WTC11 (cell line): ENCODE measurements around the gene CEP20. TPM values are rescaled to one million over a fixed set of nuclear protein-coding genes. Genes with fewer than 3 reads are reported as not detected.

Experiments used
- ATAC-seq: fragments of 200-7000 bp; cut with Tn5 transposase; 2 replicates; pipeline ENCODE4 v1.10.0; 2021; ENCODE audit warnings: mild to moderate bottlenecking, moderate library complexity
- CTCF ChIA-PET: fragments of 300-600 bp; sonication (Branson Sonifier 250); formaldehyde crosslinking; loops from one replicate; lab custom pipeline; 2021; ENCODE audit warnings: antibody characterized with exemption; lab: Charles Lee
- POLR2A ChIA-PET: fragments of 350-600 bp; sonication (Branson Sonifier 250); formaldehyde crosslinking; loops from one replicate; lab custom pipeline; 2021; ENCODE audit warnings: antibody characterized with exemption; lab: Charles Lee
- DNase-seq: peaks from one replicate; pipeline ENCODE4 v3.0.0; 2021; ENCODE audit warnings: low spot score
- H3K27ac Mint-ChIP-seq: 2 replicates; pipeline ENCODE4 v1.8.0; 2021; ENCODE audit warnings: mixed read lengths
- H3K27me3 Mint-ChIP-seq: 2 replicates; pipeline ENCODE4 v1.8.0; 2021; ENCODE audit warnings: low read depth, mild to moderate bottlenecking, moderate library complexity, mixed read lengths
- H3K36me3 Mint-ChIP-seq: 2 replicates; pipeline ENCODE4 v1.8.0; 2021; ENCODE audit warnings: mixed read lengths
- H3K4me1 Mint-ChIP-seq: 2 replicates; pipeline ENCODE4 v1.8.0; 2022; ENCODE audit warnings: mixed read lengths
- H3K4me3 Mint-ChIP-seq: 2 replicates; pipeline ENCODE4 v1.8.0; 2021; ENCODE audit warnings: mild to moderate bottlenecking, moderate library complexity, mixed read lengths
- H3K9me3 Mint-ChIP-seq: 2 replicates; pipeline ENCODE4 v1.8.0; 2021; ENCODE audit warnings: mixed read lengths
- CREM ChIP-seq: sonication (generic); formaldehyde crosslinking; IDR thresholded peaks from 2 replicates; pipeline ENCODE4 v1.8.1; 2022; ENCODE audit warnings: mild to moderate bottlenecking, missing genetic modification reagents, moderate library complexity
- FOXP1 ChIP-seq: sonication (generic); formaldehyde crosslinking; IDR thresholded peaks from 2 replicates; pipeline ENCODE4 v1.8.0; 2022; ENCODE audit warnings: missing genetic modification reagents, mild to moderate bottlenecking, moderate library complexity, borderline replicate concordance
- NFYB ChIP-seq: sonication (generic); formaldehyde crosslinking; conservative IDR thresholded peaks from 2 replicates; pipeline ENCODE4 v1.8.0; 2022; ENCODE audit warnings: low read depth, missing genetic modification reagents
- RELA ChIP-seq: sonication (generic); formaldehyde crosslinking; IDR thresholded peaks from 2 replicates; pipeline ENCODE4 v1.8.1; 2022; ENCODE audit warnings: missing genetic modification reagents, mild to moderate bottlenecking, borderline replicate concordance
- SMAD4 ChIP-seq: sonication (generic); formaldehyde crosslinking; IDR thresholded peaks from 2 replicates; pipeline ENCODE4 v1.8.0; 2022; ENCODE audit warnings: mild to moderate bottlenecking, missing genetic modification reagents
- ZBTB21 ChIP-seq: sonication (generic); formaldehyde crosslinking; IDR thresholded peaks from 2 replicates; pipeline ENCODE4 v1.8.1; 2023; ENCODE audit warnings: mild to moderate bottlenecking, missing genetic modification reagents, borderline replicate concordance
- total RNA-seq: library from RNA; stranded (reverse); gene quantifications from 3 replicates; pipeline ENCODE4 v1.2.3, GENCODE V29; 2021
- TF ChIP-seq, protein P1 (sequence below): sonication (generic); formaldehyde crosslinking; IDR thresholded peaks from 2 replicates; pipeline ENCODE4 v1.8.0; 2023; ENCODE audit warnings: missing genetic modification reagents
- TF ChIP-seq, protein P2 (sequence below): fragments of 250-450 bp; sonication (Bioruptor Pico); IDR thresholded peaks from 2 replicates; pipeline ENCODE4 v1.9.0; 2021; ENCODE audit warnings: mild to moderate bottlenecking, borderline replicate concordance
- TF ChIP-seq, protein P3 (sequence below): sonication (generic); formaldehyde crosslinking; IDR thresholded peaks from 2 replicates; pipeline ENCODE4 v1.8.0; 2023; ENCODE audit warnings: mild to moderate bottlenecking, missing genetic modification reagents
- TF ChIP-seq, protein P4 (sequence below): fragments of 250-450 bp; sonication (Bioruptor Pico); IDR thresholded peaks from 2 replicates; pipeline ENCODE4 v1.9.0; 2021; ENCODE audit warnings: mild to moderate bottlenecking
- TF ChIP-seq, protein P5 (sequence below): sonication (generic); formaldehyde crosslinking; IDR thresholded peaks from 2 replicates; pipeline ENCODE4 v1.8.1; 2023; ENCODE audit warnings: mild to moderate bottlenecking, moderate library complexity, missing genetic modification reagents
- TF ChIP-seq, protein P6 (sequence below): sonication (generic); formaldehyde crosslinking; IDR thresholded peaks from 2 replicates; pipeline ENCODE4 v1.8.0; 2022; ENCODE audit warnings: mild to moderate bottlenecking, missing genetic modification reagents
- TF ChIP-seq, protein P7 (sequence below): sonication (generic); formaldehyde crosslinking; IDR thresholded peaks from 2 replicates; pipeline ENCODE4 v1.8.1; 2023; ENCODE audit warnings: mild to moderate bottlenecking, missing genetic modification reagents, moderate library complexity

CEP20 gene
- total RNA-seq, 1 experiment from 2014 or later: 39.1 TPM

DNA sequence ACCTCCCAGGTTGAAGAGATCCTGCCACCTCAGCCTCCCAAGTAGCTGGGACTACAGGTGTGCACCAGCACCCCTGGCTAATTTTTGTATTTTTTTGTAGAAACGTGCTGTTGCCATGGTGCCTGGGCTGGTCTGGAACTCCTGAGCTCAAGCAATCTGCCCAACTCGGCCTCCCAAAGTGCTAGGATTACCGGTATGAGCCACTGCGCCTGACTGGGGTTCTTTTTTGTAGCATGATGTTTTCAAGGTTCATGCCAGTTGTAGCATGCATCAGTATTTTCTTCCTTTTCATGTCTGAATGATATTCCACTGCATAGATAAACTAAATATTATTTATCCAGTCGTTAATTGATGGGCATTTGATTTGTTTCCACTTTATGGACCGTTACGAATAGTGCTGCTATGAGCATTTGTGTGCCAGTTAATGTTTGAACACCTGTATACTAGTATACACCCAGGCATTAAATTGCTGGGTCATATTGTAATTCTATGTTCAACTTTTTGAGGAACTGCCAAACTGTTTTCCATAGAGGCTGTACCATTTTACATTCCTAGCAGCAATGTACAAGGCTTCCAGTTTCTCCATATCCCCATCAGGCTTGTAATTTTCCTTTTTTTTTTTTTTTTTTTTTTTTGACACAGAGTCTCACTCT lies 24.8 kb upstream of the CEP20 start:
- no peak for DNase-seq
- CTCF ChIA-PET: no interaction called here
- TF ChIP-seq, protein P1, sequence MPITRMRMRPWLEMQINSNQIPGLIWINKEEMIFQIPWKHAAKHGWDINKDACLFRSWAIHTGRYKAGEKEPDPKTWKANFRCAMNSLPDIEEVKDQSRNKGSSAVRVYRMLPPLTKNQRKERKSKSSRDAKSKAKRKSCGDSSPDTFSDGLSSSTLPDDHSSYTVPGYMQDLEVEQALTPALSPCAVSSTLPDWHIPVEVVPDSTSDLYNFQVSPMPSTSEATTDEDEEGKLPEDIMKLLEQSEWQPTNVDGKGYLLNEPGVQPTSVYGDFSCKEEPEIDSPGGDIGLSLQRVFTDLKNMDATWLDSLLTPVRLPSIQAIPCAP: no peak
- no peak for TF ChIP-seq FOXP1 (CRISPR knock-in tag)
- TF ChIP-seq, protein P2, sequence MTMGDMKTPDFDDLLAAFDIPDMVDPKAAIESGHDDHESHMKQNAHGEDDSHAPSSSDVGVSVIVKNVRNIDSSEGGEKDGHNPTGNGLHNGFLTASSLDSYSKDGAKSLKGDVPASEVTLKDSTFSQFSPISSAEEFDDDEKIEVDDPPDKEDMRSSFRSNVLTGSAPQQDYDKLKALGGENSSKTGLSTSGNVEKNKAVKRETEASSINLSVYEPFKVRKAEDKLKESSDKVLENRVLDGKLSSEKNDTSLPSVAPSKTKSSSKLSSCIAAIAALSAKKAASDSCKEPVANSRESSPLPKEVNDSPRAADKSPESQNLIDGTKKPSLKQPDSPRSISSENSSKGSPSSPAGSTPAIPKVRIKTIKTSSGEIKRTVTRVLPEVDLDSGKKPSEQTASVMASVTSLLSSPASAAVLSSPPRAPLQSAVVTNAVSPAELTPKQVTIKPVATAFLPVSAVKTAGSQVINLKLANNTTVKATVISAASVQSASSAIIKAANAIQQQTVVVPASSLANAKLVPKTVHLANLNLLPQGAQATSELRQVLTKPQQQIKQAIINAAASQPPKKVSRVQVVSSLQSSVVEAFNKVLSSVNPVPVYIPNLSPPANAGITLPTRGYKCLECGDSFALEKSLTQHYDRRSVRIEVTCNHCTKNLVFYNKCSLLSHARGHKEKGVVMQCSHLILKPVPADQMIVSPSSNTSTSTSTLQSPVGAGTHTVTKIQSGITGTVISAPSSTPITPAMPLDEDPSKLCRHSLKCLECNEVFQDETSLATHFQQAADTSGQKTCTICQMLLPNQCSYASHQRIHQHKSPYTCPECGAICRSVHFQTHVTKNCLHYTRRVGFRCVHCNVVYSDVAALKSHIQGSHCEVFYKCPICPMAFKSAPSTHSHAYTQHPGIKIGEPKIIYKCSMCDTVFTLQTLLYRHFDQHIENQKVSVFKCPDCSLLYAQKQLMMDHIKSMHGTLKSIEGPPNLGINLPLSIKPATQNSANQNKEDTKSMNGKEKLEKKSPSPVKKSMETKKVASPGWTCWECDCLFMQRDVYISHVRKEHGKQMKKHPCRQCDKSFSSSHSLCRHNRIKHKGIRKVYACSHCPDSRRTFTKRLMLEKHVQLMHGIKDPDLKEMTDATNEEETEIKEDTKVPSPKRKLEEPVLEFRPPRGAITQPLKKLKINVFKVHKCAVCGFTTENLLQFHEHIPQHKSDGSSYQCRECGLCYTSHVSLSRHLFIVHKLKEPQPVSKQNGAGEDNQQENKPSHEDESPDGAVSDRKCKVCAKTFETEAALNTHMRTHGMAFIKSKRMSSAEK (CRISPR knock-in tag): no peak
- Mint-ChIP-seq H3K4me1 (peaks cover 2% of the 10 kb centered on the region; the same call in 1 of the 2 replicates), H3K9me3 (peaks cover 13% of the 10 kb centered on the region), H3K27me3 (no peaks in the 10 kb centered on the region), H3K36me3 (no peaks in the 10 kb centered on the region), H3K27ac (no peak overlapping the region), H3K4me3 (no peak overlapping the region)
- no peak for ATAC-seq
- POLR2A ChIA-PET: no interaction called here

DNA sequence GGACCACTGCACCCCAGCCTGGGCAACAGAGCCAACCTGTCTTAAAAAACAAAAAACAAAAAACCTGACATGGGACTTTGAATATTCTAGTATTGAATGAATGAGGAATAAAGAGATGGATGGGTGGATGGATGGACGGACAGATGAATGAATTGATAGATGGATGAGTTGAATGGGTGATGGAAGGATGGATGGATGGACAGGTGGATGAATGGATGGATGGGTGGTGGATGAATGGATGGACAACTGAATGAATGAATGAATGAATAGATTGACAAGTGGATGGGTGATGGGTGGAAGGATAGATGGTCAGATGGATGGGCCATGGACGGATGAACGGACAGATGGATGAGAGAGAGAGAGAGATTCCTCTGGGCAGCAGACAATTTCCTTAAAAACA lies 22.8 kb upstream of the CEP20 start:
- TF ChIP-seq, protein P3, sequence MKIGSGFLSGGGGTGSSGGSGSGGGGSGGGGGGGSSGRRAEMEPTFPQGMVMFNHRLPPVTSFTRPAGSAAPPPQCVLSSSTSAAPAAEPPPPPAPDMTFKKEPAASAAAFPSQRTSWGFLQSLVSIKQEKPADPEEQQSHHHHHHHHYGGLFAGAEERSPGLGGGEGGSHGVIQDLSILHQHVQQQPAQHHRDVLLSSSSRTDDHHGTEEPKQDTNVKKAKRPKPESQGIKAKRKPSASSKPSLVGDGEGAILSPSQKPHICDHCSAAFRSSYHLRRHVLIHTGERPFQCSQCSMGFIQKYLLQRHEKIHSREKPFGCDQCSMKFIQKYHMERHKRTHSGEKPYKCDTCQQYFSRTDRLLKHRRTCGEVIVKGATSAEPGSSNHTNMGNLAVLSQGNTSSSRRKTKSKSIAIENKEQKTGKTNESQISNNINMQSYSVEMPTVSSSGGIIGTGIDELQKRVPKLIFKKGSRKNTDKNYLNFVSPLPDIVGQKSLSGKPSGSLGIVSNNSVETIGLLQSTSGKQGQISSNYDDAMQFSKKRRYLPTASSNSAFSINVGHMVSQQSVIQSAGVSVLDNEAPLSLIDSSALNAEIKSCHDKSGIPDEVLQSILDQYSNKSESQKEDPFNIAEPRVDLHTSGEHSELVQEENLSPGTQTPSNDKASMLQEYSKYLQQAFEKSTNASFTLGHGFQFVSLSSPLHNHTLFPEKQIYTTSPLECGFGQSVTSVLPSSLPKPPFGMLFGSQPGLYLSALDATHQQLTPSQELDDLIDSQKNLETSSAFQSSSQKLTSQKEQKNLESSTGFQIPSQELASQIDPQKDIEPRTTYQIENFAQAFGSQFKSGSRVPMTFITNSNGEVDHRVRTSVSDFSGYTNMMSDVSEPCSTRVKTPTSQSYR (CRISPR knock-in tag): no peak
- TF ChIP-seq ZBTB21: no peak
- TF ChIP-seq, protein P4, sequence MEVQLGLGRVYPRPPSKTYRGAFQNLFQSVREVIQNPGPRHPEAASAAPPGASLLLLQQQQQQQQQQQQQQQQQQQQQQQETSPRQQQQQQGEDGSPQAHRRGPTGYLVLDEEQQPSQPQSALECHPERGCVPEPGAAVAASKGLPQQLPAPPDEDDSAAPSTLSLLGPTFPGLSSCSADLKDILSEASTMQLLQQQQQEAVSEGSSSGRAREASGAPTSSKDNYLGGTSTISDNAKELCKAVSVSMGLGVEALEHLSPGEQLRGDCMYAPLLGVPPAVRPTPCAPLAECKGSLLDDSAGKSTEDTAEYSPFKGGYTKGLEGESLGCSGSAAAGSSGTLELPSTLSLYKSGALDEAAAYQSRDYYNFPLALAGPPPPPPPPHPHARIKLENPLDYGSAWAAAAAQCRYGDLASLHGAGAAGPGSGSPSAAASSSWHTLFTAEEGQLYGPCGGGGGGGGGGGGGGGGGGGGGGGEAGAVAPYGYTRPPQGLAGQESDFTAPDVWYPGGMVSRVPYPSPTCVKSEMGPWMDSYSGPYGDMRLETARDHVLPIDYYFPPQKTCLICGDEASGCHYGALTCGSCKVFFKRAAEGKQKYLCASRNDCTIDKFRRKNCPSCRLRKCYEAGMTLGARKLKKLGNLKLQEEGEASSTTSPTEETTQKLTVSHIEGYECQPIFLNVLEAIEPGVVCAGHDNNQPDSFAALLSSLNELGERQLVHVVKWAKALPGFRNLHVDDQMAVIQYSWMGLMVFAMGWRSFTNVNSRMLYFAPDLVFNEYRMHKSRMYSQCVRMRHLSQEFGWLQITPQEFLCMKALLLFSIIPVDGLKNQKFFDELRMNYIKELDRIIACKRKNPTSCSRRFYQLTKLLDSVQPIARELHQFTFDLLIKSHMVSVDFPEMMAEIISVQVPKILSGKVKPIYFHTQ (CRISPR knock-in tag): no peak
- no peak overlapping the region for H3K4me3 Mint-ChIP-seq
- ChIA-PET CTCF (no interaction called here), POLR2A (no interaction called here)
- 0 out of 2 replicates have a peak, but pooled peaks cover 2% of the 10 kb centered on the region for H3K27me3 Mint-ChIP-seq
- DNase-seq (no peak), ATAC-seq (no peak)
- H3K27ac Mint-ChIP-seq: no peak overlapping the region
- H3K36me3 Mint-ChIP-seq: no peaks in the 10 kb centered on the region
- H3K9me3 Mint-ChIP-seq: peaks cover 15% of the 10 kb centered on the region
- peaks cover 8% of the 10 kb centered on the region for H3K4me1 Mint-ChIP-seq

DNA sequence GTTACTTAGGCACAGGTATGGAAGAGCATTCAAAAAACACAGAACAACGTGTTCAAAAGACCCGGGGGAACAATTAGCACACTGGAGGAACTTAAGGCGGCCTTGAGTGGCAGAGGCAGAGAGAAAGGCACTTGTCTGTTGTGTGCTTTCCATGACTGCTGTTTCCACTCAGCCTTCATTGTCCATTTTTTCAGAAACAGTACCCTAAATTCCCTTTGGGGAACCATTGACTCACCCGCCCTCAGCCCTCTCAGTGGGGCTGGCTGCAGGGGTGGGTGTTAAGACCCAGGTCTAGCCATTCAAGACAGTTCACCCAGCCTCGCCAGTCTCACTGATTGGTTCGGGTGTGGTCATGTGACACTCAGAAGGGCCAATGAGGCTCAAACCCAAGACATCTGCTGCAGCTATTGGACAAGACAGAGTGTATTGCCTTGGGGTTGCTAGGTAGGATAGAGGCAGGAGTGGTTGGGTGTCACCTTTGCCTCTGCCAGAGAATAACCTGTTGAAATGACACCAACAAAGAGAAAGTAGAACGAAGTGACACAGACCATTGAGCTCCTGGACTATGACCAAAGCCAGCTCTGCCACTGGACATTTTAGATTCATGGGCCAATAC lies 19.6 kb upstream of the CEP20 start:
- H3K27ac Mint-ChIP-seq: 0 out of 2 replicates have a peak overlapping the region, but pooled peaks have one; percentile 18
- DNase-seq (peak; percentile 81), ATAC-seq (peak; percentile 100)
- CTCF ChIA-PET: interaction anchor here (1.2 kb wide), 1 partner anchor 19 kb away, joined by 3 read pairs; the partner anchor contains the start of gene CEP20
- peaks cover 8% of the 10 kb centered on the region for H3K4me1 Mint-ChIP-seq
- peaks cover 18% of the 10 kb centered on the region for H3K9me3 Mint-ChIP-seq
- POLR2A ChIA-PET: interaction anchor here (1.8 kb wide), 1 partner anchor 19 kb away, joined by 5 read pairs; the partner anchor contains the start of gene CEP20
- TF ChIP-seq, protein P5, sequence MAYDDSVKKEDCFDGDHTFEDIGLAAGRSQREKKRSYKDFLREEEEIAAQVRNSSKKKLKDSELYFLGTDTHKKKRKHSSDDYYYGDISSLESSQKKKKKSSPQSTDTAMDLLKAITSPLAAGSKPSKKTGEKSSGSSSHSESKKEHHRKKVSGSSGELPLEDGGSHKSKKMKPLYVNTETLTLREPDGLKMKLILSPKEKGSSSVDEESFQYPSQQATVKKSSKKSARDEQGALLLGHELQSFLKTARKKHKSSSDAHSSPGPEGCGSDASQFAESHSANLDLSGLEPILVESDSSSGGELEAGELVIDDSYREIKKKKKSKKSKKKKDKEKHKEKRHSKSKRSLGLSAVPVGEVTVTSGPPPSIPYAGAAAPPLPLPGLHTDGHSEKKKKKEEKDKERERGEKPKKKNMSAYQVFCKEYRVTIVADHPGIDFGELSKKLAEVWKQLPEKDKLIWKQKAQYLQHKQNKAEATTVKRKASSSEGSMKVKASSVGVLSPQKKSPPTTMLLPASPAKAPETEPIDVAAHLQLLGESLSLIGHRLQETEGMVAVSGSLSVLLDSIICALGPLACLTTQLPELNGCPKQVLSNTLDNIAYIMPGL: no peak
- TF ChIP-seq, protein P6, sequence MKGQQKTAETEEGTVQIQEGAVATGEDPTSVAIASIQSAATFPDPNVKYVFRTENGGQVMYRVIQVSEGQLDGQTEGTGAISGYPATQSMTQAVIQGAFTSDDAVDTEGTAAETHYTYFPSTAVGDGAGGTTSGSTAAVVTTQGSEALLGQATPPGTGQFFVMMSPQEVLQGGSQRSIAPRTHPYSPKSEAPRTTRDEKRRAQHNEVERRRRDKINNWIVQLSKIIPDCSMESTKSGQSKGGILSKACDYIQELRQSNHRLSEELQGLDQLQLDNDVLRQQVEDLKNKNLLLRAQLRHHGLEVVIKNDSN (CRISPR knock-in tag): peak; percentile 92
- TF ChIP-seq NFYB (CRISPR knock-in tag) (peak; percentile 98), SMAD4 (0 out of 2 replicates have a peak, but pooled peaks have one; percentile 29), CREM (CRISPR knock-in tag) (no peak), RELA (CRISPR knock-in tag) (no peak)
- TF ChIP-seq, protein P7, sequence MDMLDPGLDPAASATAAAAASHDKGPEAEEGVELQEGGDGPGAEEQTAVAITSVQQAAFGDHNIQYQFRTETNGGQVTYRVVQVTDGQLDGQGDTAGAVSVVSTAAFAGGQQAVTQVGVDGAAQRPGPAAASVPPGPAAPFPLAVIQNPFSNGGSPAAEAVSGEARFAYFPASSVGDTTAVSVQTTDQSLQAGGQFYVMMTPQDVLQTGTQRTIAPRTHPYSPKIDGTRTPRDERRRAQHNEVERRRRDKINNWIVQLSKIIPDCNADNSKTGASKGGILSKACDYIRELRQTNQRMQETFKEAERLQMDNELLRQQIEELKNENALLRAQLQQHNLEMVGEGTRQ: peak; percentile 95
- peaks cover 2% of the 10 kb centered on the region; the same call in 1 of the 2 replicates for H3K27me3 Mint-ChIP-seq
- no peaks in the 10 kb centered on the region for H3K36me3 Mint-ChIP-seq
- no peak overlapping the region for H3K4me3 Mint-ChIP-seq
